GM21737 (cell line): ENCODE data around the gene PDE5A.
"Not testable (repeated sequence)": the region's sequence is repeated elsewhere in the genome, so short reads cannot be mapped to it uniquely, and the experiment has no call there.

ENCODE experiments used
- ATAC-seq: cut with Tn5 transposase; IDR thresholded peaks from one replicate; pipeline ENCODE4 v1.9.1; 2021; ENCODE audit warnings: mild to moderate bottlenecking, moderate library complexity; ENCODE audit not compliant: unreplicated experiment

Gene PDE5A

DNA sequence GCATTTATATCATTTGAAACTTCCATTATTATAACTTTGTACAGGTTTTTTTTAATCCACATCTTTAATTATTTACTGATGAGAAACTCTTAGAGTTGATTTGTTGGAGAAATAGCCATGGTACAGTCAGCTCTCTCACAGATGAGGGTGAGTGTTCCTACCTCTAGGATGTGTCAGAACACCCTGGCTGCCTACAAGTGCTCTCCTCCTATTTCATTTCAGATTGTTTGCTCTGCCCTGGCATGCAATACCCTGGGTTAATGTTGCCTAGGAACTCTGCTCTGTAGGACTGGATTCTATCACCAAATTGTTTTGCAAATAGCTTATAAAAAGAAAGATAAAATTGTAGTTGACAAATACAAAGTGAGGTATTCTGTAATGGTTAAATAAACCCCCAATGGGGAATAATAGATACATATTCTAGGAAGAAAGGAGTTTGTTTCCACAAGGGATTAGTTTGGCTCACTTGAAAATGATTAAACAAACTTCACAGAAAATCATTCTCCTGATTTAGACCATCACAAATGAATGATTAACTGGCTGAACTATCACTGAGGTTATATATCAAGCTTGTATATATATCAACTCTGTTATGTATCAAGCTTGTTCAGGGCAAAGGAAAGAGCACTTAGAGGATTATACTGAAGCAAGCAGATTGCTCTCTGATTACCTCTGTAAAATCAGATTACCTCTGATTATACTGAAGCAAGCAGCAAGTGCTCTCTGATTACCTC, 150.0 kb downstream of the PDE5A start:
- no peak for ATAC-seq

DNA sequence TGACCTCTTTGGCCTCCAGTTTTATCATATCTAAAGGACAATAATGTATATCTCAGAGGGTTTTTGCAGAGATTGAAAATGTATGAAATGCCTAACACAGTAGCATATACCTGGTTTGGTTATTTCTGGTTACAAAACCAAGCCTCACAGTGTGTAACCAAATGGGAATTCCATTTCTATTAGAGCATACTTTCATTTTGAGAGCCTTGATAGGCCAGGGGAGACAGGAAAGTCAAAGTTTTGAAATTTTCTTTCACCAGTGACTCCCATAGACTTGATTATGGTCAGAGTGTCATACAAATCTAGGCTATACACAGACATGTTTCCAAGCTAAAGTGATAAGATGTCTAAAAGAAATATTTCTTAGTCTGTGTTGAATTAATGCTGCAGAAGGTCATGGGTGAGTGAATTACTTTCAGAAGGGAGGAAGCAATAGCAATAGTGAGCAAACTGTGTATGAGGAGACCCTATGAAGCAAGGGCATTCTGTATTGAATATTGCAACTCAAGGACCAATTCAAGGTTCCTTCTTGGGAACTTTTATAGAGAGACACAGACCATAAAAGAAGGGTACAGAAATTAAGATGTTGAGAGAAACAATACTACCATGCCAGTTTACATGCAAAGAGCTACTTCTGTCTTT, 151.1 kb downstream of the PDE5A start:
- no peak for ATAC-seq

DNA sequence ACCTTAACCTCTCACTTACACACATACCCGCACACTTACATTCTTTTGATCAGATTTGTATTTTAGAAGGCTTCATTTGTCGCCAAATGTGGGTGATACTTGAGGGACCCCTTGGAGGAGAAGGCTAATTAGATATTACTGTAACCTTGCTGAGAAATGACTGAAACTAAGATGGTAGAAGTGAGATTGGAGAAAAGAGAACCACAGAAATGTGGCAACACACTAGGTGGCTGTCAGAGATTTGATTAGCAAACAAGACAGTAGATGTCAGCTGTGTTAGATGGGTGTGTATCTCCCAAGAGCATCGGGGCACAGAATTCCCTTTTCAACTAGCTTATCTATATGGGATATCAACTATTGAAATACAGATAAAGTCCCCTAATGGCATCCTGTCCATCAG, 157.3 kb downstream of the PDE5A start:
- ATAC-seq, result peak; percentile 41

GRCh38 chr4:119470737-119471063, 157.9 kb downstream of the PDE5A start:
- not testable (repeated sequence) for ATAC-seq

DNA sequence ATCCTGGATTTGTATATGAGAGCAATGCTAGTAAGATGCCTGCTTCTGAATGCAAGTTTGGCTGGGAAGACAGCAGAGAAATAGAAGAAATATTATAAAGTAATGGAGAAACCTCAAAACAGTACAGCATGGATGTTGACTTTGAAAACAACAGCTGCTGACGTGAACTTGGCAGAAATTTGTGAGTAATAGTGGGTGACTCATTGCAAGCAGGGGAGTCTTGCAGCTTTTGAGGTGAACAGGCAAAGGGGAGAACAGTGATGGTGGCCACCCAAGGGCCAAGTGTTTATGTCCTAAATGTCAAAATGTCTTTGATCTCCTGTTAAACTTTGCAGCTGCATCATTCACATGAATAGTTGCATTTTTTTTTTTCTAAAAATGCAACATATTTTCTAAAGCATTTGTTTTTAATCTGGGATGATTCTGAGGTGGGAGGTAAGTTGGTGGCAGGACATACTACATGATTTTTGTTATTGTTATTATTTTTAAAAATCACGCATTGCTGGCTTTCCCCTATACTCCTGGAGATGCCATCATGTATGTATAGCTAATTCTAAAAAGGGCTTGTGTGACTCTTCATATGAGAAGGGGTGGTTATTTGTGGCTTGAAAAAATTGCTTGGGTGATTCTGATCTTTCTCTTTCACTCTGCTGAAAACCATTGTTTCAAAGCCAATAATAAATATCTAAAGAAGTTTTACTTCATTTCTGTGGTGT, 158.4 kb downstream of the PDE5A start:
- not testable (repeated sequence) for ATAC-seq

DNA sequence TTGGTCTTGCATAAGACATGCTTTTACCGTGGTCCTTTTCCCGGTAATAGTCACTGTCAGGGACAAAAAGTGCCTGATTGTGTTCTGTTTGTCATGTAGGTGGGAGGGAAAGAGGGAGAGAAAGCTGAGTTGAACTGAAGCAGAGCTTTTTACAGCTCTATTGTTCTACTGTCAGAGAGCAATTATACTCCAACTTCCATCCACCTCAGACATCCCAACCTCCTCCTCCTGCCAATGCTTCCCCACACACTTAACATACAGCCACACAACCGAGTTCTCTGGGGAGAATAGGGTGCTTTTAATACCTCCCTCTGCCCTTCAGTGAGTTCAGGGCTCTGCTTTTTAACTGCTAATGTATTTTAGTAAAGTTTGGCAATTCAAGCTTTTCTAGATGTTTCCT, 159.6 kb downstream of the PDE5A start:
- ATAC-seq, result not testable (repeated sequence)

DNA sequence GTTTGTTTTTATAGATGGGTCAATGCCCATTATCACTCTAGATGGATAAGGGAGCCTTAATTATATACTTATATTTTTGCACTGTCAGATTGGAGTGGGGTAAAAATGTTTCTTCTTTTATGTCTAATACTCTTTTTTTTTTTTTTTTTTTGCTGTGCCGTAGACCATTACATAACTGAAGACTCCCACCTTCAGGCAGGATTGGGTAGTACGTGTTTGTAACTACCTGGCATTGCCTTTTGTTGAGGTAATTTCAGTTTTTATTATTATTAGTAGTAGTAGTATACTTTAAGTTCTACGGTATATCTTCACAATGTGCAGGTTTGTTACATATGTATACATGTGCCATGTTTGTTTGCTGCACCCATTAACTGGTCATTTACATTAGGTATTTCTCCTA, 165.9 kb downstream of the PDE5A start:
- not testable (repeated sequence) for ATAC-seq

GRCh38 chr4:119455734-119456133, 172.9 kb downstream of the PDE5A start:
- ATAC-seq, result not testable (repeated sequence)

- ATAC-seq, result peak; percentile 100
Measured at GRCh38 chr4:119454491-119455270, 173.9 kb downstream of the PDE5A start.

DNA sequence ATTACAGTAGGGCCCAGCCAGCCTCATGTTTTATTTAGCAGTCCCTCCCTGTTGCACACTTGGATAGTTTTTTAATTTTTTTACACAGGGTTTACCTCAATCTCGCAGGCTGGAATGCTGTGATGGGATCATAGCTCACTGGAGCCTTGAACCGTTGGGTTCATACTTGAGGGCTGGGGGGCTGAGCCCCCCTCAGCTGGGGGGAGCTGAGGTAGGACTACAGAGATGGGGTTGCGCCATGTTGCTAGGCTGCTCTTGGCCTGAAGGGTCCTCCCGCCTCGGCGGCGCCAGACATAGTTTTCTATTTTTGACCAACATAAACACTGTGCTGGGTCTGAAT, 174.5 kb downstream of the PDE5A start:
- ATAC-seq, result peak; percentile 10

DNA sequence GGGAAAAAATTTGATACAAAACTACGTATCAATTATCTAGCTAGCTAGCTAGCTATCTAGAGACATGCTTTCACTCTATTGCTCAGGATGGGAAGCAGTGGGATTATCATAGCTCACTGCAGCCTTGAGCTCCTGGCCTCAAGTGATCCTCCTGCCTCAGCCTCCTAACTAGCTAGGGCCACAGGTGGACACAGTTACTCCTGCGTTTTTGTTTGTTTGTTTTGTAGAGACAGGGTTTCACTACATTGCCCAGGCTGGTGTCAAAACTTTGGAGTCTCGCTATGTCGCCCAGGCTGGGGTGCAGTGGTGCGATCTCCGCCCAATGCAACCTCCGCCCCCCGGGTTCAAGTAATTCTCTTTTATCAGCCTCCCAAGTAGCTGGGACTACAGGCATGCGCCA, 175.3 kb downstream of the PDE5A start:
- not testable (repeated sequence) for ATAC-seq

DNA sequence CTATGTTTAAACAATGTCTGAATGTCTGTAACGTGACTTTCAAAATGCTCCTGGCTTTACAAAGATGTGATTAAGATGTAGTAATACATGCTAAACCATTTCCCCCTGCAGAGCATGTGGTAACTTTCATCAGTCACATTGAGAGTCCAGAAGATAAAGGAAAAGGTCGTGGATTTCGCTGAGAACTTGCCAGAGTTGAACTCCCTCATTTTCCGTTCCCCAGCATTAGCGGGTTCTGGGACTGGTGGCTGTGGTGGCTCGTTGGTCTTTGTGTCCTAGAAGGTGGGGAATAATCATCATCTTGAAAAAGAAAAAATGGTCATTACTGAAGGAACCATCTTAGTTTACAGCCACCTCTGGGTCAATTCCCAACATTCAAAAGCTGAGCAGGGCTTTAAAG, 178.8 kb downstream of the PDE5A start:
- ATAC-seq, result not testable (repeated sequence)
